ENCODE measurements around the gene TK1. TPM values are rescaled to one million over a fixed set of nuclear protein-coding genes. Genes with fewer than 3 reads are reported as not detected.

Gene TK1
- total RNA-seq, 1 experiment from 2014 or later = 72.5 TPM

- no peak overlapping the region; the same call in 1 of the 2 replicates for H3K27ac Mint-ChIP-seq
- peak overlapping the region; percentile 72 for H3K4me3 Mint-ChIP-seq
- POLR2A ChIA-PET = interaction anchor here (0.9 kb wide), 1 partner anchor 47 kb away, joined by 3 read pairs; no protein-coding TSS in a partner anchor
- peaks cover 34% of the 10 kb centered on the region for H3K4me1 Mint-ChIP-seq
- DNase-seq (ENCODE audit: low spot score) (no peak), ATAC-seq (no peak)
- H3K9me3 Mint-ChIP-seq = no peaks in the 10 kb centered on the region
- no peaks in the 10 kb centered on the region for H3K36me3 Mint-ChIP-seq
- CTCF ChIA-PET = interaction anchor here (0.6 to 4.6 kb wide), 8 partner anchors 10 to 579 kb away, joined by 3 to 65 read pairs (median 5); no protein-coding TSS in a partner anchor
- no peak for TF ChIP-seq IRF2 (CRISPR knock-in tag; IDR thresholded peaks at IDR 0.05; ENCODE audit: borderline replicate concordance, low read depth)
- no peak for TF ChIP-seq MLX (CRISPR knock-in tag; IDR thresholded peaks at IDR 0.05)
- TF ChIP-seq GABPB1 (CRISPR knock-in tag; IDR thresholded peaks at IDR 0.05) = 0 out of 2 replicates have a peak, but pooled peaks have one; percentile 17
- 0 out of 2 replicates have a peak, but pooled peaks have one; percentile 14 for TF ChIP-seq GTF2I (CRISPR knock-in tag; conservative IDR thresholded peaks at IDR 0.05)
- H3K27me3 Mint-ChIP-seq (ENCODE audit: low read depth) = peaks cover 17% of the 10 kb centered on the region
These were observed 57.3 kb downstream of the TK1 start for GRCh38 chr17:78129351-78130089.

GRCh38 chr17:78128551-78129350 lies 58.1 kb downstream of the TK1 start, which contains the start of gene TMC6:
Gene TMC6, minus strand, starts transcription at chr17:78128755. Its CDS starts 1,923 bp downstream, at chr17:78126832.
- no peak within 1 kb of the TSS for H3K27ac Mint-ChIP-seq
- ATAC-seq = peak; percentile 70
- peaks cover 2% of the 10 kb centered on the region for H3K36me3 Mint-ChIP-seq
- TF ChIP-seq GABPB1 (CRISPR knock-in tag; IDR thresholded peaks at IDR 0.05) (0 out of 2 replicates have a peak, but pooled peaks have one; percentile 25), USF1 (CRISPR knock-in tag; IDR thresholded peaks at IDR 0.05) (peak; percentile 76), E2F5 (CRISPR knock-in tag; IDR thresholded peaks at IDR 0.05) (peak; percentile 62; the same call in 1 of the 2 replicates), USF2 (CRISPR knock-in tag; IDR thresholded peaks at IDR 0.05) (peak; percentile 92), ETV6 (CRISPR knock-in tag; IDR thresholded peaks at IDR 0.05) (peak; percentile 68; the same call in 1 of the 2 replicates), FOXP4 (CRISPR knock-in tag; IDR thresholded peaks at IDR 0.05) (peak; percentile 67; the same call in 1 of the 2 replicates), ZSCAN18 (CRISPR knock-in tag; IDR thresholded peaks at IDR 0.05) (no peak), AR (CRISPR knock-in tag; IDR thresholded peaks at IDR 0.05) (no peak), HMGXB4 (CRISPR knock-in tag; IDR thresholded peaks at IDR 0.05) (peak; percentile 64; the same call in 1 of the 2 replicates), NR1H2 (CRISPR knock-in tag; IDR thresholded peaks at IDR 0.05) (no peak)
- peaks cover 13% of the 10 kb centered on the region for H3K27me3 Mint-ChIP-seq (ENCODE audit: low read depth)
- H3K4me3 Mint-ChIP-seq = peak within 1 kb of the TSS; percentile 80
- DNase-seq (ENCODE audit: low spot score) = peak; percentile 82
- POLR2A ChIA-PET = interaction anchor here (0.9 to 1.8 kb wide), 3 partner anchors 11 to 48 kb away, joined by 3 to 6 read pairs (median 5); no protein-coding TSS in a partner anchor
- CTCF ChIA-PET = interaction anchor here (0.6 to 4.6 kb wide), 10 partner anchors 11 to 580 kb away, joined by 3 to 65 read pairs (median 4); partner anchors contain the start of genes AFMID and TK1
- H3K9me3 Mint-ChIP-seq = no peaks in the 10 kb centered on the region
- H3K4me1 Mint-ChIP-seq = peaks cover 31% of the 10 kb centered on the region

All from WTC11 (cell line).